Upper lobe of right lung (tissue), 1 donor: Measurements from ENCODE around the gene LDB1. TPM values are rescaled to one million over a fixed set of nuclear protein-coding genes. Genes with fewer than 3 reads are reported as not detected.
A peak's percentile ranks its signal among the peaks of the same experiment; 100 is the strongest.

Experiments
- ATAC-seq: fragments of 200-7000 bp; cut with Tn5 transposase; one replicate; pipeline ENCODE4 v1.9.1; 2020; ENCODE audit warnings: mild to moderate bottlenecking, moderate library complexity
- DNase-seq: peaks from one replicate; pipeline ENCODE4 v3.0.0-alpha.2; 2020
- H3K27ac ChIP-seq: fragments of 200-600 bp; one replicate; pipeline ENCODE4 v1.8.0; 2022
- H3K27me3 ChIP-seq: fragments of 200-600 bp; one replicate; pipeline ENCODE4 v1.8.0; 2022; ENCODE audit warnings: mild to moderate bottlenecking
- H3K36me3 ChIP-seq: fragments of 200-600 bp; one replicate; pipeline ENCODE4 v1.8.0; 2022
- H3K4me1 ChIP-seq: fragments of 200-600 bp; one replicate; pipeline ENCODE4 v1.8.0; 2022
- H3K4me3 ChIP-seq: fragments of 200-600 bp; one replicate; pipeline ENCODE4 v1.8.0; 2022; ENCODE audit warnings: mild to moderate bottlenecking
- H3K9me3 ChIP-seq: fragments of 200-600 bp; one replicate; pipeline ENCODE4 v1.8.0; 2022
- CTCF ChIP-seq: fragments of 200-600 bp; IDR thresholded peaks from one replicate; pipeline ENCODE4 v1.8.0; 2022; ENCODE audit warnings: antibody characterized with exemption
- intact Hi-C: fragments of 100-400 bp; cut with DNase I; formaldehyde crosslinking; loops from one replicate; pipeline ENCODE4 v1.11.0; 2022
- total RNA-seq: library from RNA; stranded (reverse); fragmentation: NEBNext Ultra II Directional; extraction: Animal tissue kit (Norgen Biotek cat#: 25700); gene quantifications from one replicate; pipeline ENCODE4 v1.2.1, GENCODE V29; 2021
- donor health status: DM: no; HTN: yes; CAD: no; lungs with severe emphysema.

LDB1 gene
- total RNA-seq, 1 donor from 2014 or later: 60.1 TPM

- ATAC-seq: no peak
- no peak overlapping the region for H3K4me3 ChIP-seq
- H3K27ac ChIP-seq: no peak overlapping the region
- no peaks in the 10 kb centered on the region for H3K36me3 ChIP-seq
- no peaks in the 10 kb centered on the region for H3K27me3 ChIP-seq
- no peaks in the 10 kb centered on the region for H3K9me3 ChIP-seq
- intact Hi-C loops: no loop called here
- DNase-seq: no peak
- no peaks in the 10 kb centered on the region for H3K4me1 ChIP-seq
- TF ChIP-seq CTCF: no peak
These were observed 34.8 kb downstream of the LDB1 start for GRCh38 chr10:102085336-102085735.

GRCh38 chr10:102083541-102083940 is 36.6 kb downstream of the LDB1 start:
- Histone ChIP-seq H3K4me3 (no peak overlapping the region), H3K4me1 (no peaks in the 10 kb centered on the region), H3K27ac (no peak overlapping the region), H3K36me3 (no peaks in the 10 kb centered on the region), H3K27me3 (no peaks in the 10 kb centered on the region), H3K9me3 (no peaks in the 10 kb centered on the region)
- TF ChIP-seq CTCF: no peak
- DNase-seq (no peak), ATAC-seq (no peak)
- intact Hi-C loops: no loop called here

- peaks cover 16% of the 10 kb centered on the region for H3K4me1 ChIP-seq
- no peaks in the 10 kb centered on the region for H3K9me3 ChIP-seq
- DNase-seq (peak; percentile 82), ATAC-seq (peak; percentile 97)
- peak; percentile 96 for TF ChIP-seq CTCF
- no peak overlapping the region for H3K4me3 ChIP-seq
- H3K27me3 ChIP-seq: no peaks in the 10 kb centered on the region
- H3K27ac ChIP-seq: no peak overlapping the region
- intact Hi-C loops: no loop called here
- H3K36me3 ChIP-seq: no peaks in the 10 kb centered on the region
These were observed 47.3 kb downstream of the LDB1 start for GRCh38 chr10:102072673-102073527.

GRCh38 chr10:102069071-102069470 is 51.1 kb downstream of the LDB1 start:
- no peaks in the 10 kb centered on the region for H3K27me3 ChIP-seq
- DNase-seq (no peak), ATAC-seq (no peak)
- intact Hi-C loops: no loop called here
- H3K9me3 ChIP-seq: no peaks in the 10 kb centered on the region
- H3K27ac ChIP-seq: peak overlapping the region; percentile 37
- peaks cover 38% of the 10 kb centered on the region for H3K4me1 ChIP-seq
- no peak for TF ChIP-seq CTCF
- H3K4me3 ChIP-seq: no peak overlapping the region
- no peaks in the 10 kb centered on the region for H3K36me3 ChIP-seq

- intact Hi-C loops: no loop called here
- Histone ChIP-seq H3K9me3 (no peaks in the 10 kb centered on the region), H3K4me3 (no peak overlapping the region), H3K36me3 (no peaks in the 10 kb centered on the region), H3K27ac (no peak overlapping the region), H3K4me1 (peaks cover 38% of the 10 kb centered on the region), H3K27me3 (no peaks in the 10 kb centered on the region)
- DNase-seq (no peak), ATAC-seq (no peak)
- no peak for TF ChIP-seq CTCF
These were observed 52.0 kb downstream of the LDB1 start for GRCh38 chr10:102068216-102068615.
